Loucy (cell line): ENCODE measurements around the gene NLRC5.

Experiments used
- EZH2phosphoT487 ChIP-seq: fragments of 200-600 bp; IDR thresholded peaks from 2 replicates; pipeline ENCODE4 v1.6.1; 2018; ENCODE audit warnings: antibody characterized with exemption, mild to moderate bottlenecking, moderate library complexity, borderline replicate concordance
- TF ChIP-seq, protein P1 (sequence below): fragments of 200-600 bp; sonication (generic); conservative IDR thresholded peaks from 2 replicates; pipeline ENCODE4 v1.5.1; 2014; ENCODE audit warnings: mild to moderate bottlenecking, antibody characterized with exemption, low read length

DNA sequence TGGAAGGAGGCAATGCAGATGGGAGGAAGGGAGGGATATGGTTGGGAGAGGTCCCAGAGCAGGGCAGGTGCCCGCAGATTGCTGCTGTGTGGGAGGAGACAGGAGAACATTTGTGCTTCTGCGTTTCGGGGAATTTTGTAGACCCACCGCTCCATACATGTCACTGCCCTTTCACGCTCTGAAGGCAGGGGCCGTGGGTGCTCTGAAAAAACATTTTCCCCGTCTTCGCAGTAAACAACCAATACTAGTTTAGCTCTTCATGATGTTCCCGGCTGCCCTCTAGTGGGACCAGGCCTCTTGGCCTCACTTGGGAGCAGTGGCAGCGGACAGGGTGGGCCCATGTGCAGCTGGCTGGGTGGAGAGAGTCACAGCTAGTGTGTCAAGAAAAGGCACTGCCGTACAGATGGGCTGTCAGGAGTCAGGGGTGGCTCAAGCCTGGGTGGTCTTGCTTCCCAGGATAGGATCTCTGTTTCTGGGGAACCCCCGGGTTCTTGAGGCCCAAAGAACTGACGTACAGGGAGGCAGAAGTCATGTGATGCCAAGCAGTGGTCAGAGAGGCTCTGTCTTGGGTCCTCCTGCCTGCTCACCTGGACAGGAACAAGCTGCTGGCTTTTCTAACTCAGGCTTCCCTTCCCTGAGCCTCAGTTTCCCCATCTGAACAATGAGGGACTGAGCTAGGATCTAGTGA, 56.5 kb downstream of the NLRC5 start:
- TF ChIP-seq, protein P1, sequence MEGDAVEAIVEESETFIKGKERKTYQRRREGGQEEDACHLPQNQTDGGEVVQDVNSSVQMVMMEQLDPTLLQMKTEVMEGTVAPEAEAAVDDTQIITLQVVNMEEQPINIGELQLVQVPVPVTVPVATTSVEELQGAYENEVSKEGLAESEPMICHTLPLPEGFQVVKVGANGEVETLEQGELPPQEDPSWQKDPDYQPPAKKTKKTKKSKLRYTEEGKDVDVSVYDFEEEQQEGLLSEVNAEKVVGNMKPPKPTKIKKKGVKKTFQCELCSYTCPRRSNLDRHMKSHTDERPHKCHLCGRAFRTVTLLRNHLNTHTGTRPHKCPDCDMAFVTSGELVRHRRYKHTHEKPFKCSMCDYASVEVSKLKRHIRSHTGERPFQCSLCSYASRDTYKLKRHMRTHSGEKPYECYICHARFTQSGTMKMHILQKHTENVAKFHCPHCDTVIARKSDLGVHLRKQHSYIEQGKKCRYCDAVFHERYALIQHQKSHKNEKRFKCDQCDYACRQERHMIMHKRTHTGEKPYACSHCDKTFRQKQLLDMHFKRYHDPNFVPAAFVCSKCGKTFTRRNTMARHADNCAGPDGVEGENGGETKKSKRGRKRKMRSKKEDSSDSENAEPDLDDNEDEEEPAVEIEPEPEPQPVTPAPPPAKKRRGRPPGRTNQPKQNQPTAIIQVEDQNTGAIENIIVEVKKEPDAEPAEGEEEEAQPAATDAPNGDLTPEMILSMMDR: peak; percentile 52
- no peak for TF ChIP-seq EZH2phosphoT487
